HG02973 (cell line): Measurements from ENCODE around the gene MUC5B.
"Not testable (repeated sequence)": the region's sequence is repeated elsewhere in the genome, so short reads cannot be mapped to it uniquely, and the experiment has no call there.

Experiments
- ATAC-seq: cut with Tn5 transposase; IDR thresholded peaks from one replicate; pipeline ENCODE4 v1.9.1; 2021; ENCODE audit warnings: moderate library complexity; ENCODE audit not compliant: unreplicated experiment

The MUC5B gene

GRCh38 chr11:1222491-1223345, at the start of gene MUC5B:
Gene MUC5B, plus strand, starts transcription at chr11:1223066. Its CDS starts 58 bp downstream, at chr11:1223124.
- ATAC-seq, result no peak

- ATAC-seq, result not testable (repeated sequence)
Measured at GRCh38 chr11:1173396-1173795, 49.5 kb upstream of the MUC5B start.

GRCh38 chr11:1174441-1175370, 48.2 kb upstream of the MUC5B start:
- no peak for ATAC-seq

- no peak for ATAC-seq
Measured at GRCh38 chr11:1175461-1176223, 47.2 kb upstream of the MUC5B start.

GRCh38 chr11:1176224-1177019, 46.4 kb upstream of the MUC5B start:
- no peak for ATAC-seq

GRCh38 chr11:1177020-1177770, 45.7 kb upstream of the MUC5B start:
- ATAC-seq, result no peak

GRCh38 chr11:1177771-1178090, 45.1 kb upstream of the MUC5B start:
- no peak for ATAC-seq

GRCh38 chr11:1178201-1178885, 44.5 kb upstream of the MUC5B start:
- no peak for ATAC-seq

- ATAC-seq, result no peak
Measured at GRCh38 chr11:1178906-1179305, 44.0 kb upstream of the MUC5B start.

- ATAC-seq, result no peak
Measured at GRCh38 chr11:1179641-1180040, 43.2 kb upstream of the MUC5B start.

GRCh38 chr11:1180171-1180570, 42.7 kb upstream of the MUC5B start:
- no peak for ATAC-seq

- ATAC-seq, result no peak
Measured at GRCh38 chr11:1180947-1181391, 41.9 kb upstream of the MUC5B start.

GRCh38 chr11:1181420-1181819, 41.4 kb upstream of the MUC5B start:
- ATAC-seq, result no peak

GRCh38 chr11:1181853-1182535, 40.9 kb upstream of the MUC5B start:
- no peak for ATAC-seq

GRCh38 chr11:1184139-1184538, 38.7 kb upstream of the MUC5B start:
- ATAC-seq, result not testable (repeated sequence)

- not testable (repeated sequence) for ATAC-seq
Measured at GRCh38 chr11:1188451-1189130, 34.3 kb upstream of the MUC5B start.

GRCh38 chr11:1189816-1190215, 33.0 kb upstream of the MUC5B start:
- not testable (repeated sequence) for ATAC-seq
